Prostate gland (tissue), 2 donors: ENCODE data around the gene TANGO6. TPM values are rescaled to one million over a fixed set of nuclear protein-coding genes. Genes with fewer than 3 reads are reported as not detected.

Source experiments
- DNase-seq: peaks from one replicate; pipeline ENCODE4 v3.0.0-alpha.2; 2019; ENCODE audit warnings: low spot score
- H3K27ac ChIP-seq, 2 donors: fragments of 200-600 bp; sonication (generic); 2 replicates each; pipeline ENCODE4 v1.5.1; 2017 to 2019
- H3K27me3 ChIP-seq: fragments of 200-600 bp; sonication (generic); replicated peaks from 2 replicates; pipeline ENCODE4 v1.5.1; 2019; ENCODE audit not compliant: insufficient read depth
- H3K36me3 ChIP-seq, 2 donors: fragments of 200-600 bp; sonication (generic); 1 replicate in 1 of 2; 2 replicates in 1 of 2; pipeline versions ENCODE4 v1.5.1 to v1.8.1; 2017 to 2019
- H3K4me1 ChIP-seq: fragments of 200-600 bp; sonication (generic); replicated peaks from 2 replicates; pipeline ENCODE4 v1.5.1; 2019
- H3K4me3 ChIP-seq, 2 donors: fragments of 200-600 bp; sonication (generic); 2 replicates each; pipeline ENCODE4 v1.5.1; 2017 to 2019
- H3K9me3 ChIP-seq: fragments of 200-600 bp; sonication (generic); 2 replicates; pipeline ENCODE4 v1.5.1; 2017
- POLR2A ChIP-seq: fragments of 450-650 bp; IDR thresholded peaks from one replicate; pipeline ENCODE4 v1.6.1; 2016; ENCODE audit warnings: antibody characterized with exemption, mild to moderate bottlenecking
- POLR2AphosphoS5 ChIP-seq: sonication (generic); formaldehyde crosslinking; IDR thresholded peaks from one replicate; pipeline ENCODE4 v1.6.1; 2017; ENCODE audit warnings: antibody characterized with exemption
- WGBS: methylation state at CpG from one replicate; pipeline ENCODE4 v1.1.5; 2018; 5-methylcytosine and 5-hydroxymethylcytosine counted together
- intact Hi-C: fragments of 100-400 bp; cut with DNase I; formaldehyde crosslinking; loops from one replicate; pipeline ENCODE4 v1.14.2; 2022
- total RNA-seq, 2 donors: library from RNA; depleted of rRNA; stranded (reverse); fragments of >200 nt; gene quantifications; one replicate each; pipeline ENCODE4 v1.1.0, GENCODE V29; 2016
- TF ChIP-seq, protein P1 (sequence below), 4 experiments: fragments of 200-600 bp in 2 of 4; fragments of 450-650 bp in 2 of 4; sonication (generic) in 2 of 4; IDR thresholded peaks; 1 replicate in 3 of 4; 2 replicates in 1 of 4; pipeline ENCODE4 v1.5.1; 2016 to 2019; ENCODE audit warnings: antibody characterized with exemption in 4 of 4, mild to moderate bottlenecking in 2 of 4, moderate library complexity in 2 of 4

The TANGO6 gene
- total RNA-seq, 2 donors from 2014 or later, result 13.1 to 28.6 TPM

DNA sequence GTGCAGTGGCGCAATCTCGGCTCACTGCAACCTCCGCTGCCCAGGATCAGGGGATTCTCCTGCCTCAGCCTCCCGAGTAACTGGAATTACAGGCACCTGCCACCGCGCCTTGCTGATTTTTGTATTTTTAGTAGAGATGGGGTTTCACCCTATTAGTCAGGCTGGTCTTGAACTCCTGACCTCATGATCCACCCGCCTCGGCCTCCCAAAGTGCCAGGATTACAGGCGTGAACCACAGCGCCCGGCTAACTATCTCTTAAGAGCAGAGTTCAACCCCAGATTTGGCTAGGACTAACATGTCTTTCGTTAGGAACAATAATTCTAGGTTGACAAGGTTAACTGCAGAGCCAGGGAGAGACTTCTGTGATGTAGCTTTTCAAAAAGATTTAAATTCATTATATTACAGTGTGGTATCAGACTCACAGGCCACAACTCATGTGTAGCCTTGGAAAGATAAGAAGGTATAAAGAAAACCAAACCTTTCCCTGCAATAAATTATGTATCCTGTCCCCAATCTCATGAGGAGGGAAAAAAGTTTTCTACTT lies 284.7 kb downstream of the TANGO6 start:
- 95% methylated on average over 12 of the region's 12 CpGs for WGBS
- peaks cover 6% of the 10 kb centered on the region for H3K4me1 ChIP-seq
- H3K9me3 ChIP-seq, result no peaks in the 10 kb centered on the region
- no peak for TF ChIP-seq POLR2AphosphoS5
- TF ChIP-seq POLR2A, result no peak
- TF ChIP-seq, protein P1, sequence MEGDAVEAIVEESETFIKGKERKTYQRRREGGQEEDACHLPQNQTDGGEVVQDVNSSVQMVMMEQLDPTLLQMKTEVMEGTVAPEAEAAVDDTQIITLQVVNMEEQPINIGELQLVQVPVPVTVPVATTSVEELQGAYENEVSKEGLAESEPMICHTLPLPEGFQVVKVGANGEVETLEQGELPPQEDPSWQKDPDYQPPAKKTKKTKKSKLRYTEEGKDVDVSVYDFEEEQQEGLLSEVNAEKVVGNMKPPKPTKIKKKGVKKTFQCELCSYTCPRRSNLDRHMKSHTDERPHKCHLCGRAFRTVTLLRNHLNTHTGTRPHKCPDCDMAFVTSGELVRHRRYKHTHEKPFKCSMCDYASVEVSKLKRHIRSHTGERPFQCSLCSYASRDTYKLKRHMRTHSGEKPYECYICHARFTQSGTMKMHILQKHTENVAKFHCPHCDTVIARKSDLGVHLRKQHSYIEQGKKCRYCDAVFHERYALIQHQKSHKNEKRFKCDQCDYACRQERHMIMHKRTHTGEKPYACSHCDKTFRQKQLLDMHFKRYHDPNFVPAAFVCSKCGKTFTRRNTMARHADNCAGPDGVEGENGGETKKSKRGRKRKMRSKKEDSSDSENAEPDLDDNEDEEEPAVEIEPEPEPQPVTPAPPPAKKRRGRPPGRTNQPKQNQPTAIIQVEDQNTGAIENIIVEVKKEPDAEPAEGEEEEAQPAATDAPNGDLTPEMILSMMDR (IDR thresholded peaks at IDR 0.05), result no peak
- intact Hi-C loops, result loop anchor here (5.0 kb wide), 3 partner anchors 281 to 601 kb away; no protein-coding TSS in a partner anchor
- no peak overlapping the region for H3K4me3 ChIP-seq
- H3K36me3 ChIP-seq, result no peaks in the 10 kb centered on the region
- no peak for DNase-seq
- H3K27me3 ChIP-seq, result no peaks in the 10 kb centered on the region
- no peak overlapping the region for H3K27ac ChIP-seq

DNA sequence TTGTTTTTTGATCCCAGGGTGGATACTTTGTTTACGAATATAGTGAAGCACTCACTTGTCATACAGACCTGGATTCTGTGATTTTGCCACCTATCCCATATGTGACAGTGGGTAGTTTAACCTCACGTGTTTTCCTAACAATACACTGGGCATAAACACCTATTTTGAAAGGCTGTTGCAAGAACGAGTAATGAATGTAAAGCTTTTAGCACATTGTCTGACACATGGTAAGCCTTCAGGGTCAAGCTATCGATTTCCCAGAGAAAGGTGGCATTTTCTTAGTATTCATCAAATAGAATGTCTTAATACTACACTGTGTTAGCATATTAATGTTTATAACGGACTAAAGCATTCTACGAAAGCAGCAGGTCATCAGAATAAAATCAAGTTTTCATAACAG lies 287.1 kb downstream of the TANGO6 start:
- Histone ChIP-seq H3K4me1 (peaks cover 13% of the 10 kb centered on the region), H3K27me3 (no peaks in the 10 kb centered on the region), H3K9me3 (no peaks in the 10 kb centered on the region), H3K36me3 (no peaks in the 10 kb centered on the region), H3K27ac (no peak overlapping the region), H3K4me3 (no peak overlapping the region)
- no peak for DNase-seq
- intact Hi-C loops, result no loop called here
- WGBS, result 60% methylated on average over 6 of the region's 6 CpGs
- TF ChIP-seq POLR2A, result no peak
- TF ChIP-seq POLR2AphosphoS5, result no peak
- TF ChIP-seq, protein P1 (IDR thresholded peaks at IDR 0.05), result no peak

DNA sequence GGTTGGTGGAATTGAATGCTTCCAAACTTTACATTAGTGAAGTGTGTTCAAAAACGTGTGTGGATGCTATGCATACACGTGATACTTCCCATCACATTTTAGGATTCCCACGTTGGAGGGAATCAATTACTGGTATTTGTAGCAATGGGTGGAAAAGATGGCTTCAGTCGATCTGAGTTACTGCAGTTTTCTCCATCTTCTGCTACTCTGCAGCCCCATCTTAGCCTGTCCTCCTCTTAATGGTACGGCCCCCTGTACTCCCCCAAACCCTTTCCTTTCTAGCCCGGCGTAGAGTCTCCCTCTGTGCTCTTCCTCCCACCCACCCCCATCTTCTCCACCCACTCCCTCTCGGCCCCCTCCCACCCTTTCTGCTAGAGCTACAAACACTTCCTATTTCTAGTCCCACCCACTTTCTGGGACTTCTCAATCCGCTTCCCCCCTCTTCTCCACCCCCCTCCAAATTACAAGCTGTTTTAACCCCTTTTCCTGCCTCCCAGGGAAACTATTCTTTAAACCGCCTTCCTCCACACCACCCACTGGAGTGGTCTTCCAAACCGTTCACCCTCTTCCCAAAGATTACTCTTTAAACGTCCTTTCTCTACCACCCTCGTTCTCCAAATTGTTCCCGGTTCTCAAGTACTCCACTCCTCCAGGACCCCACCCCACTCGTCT lies 288.0 kb downstream of the TANGO6 start:
- under 1% methylated on average over 15 of the region's 15 CpGs for WGBS
- no peak for DNase-seq

DNA sequence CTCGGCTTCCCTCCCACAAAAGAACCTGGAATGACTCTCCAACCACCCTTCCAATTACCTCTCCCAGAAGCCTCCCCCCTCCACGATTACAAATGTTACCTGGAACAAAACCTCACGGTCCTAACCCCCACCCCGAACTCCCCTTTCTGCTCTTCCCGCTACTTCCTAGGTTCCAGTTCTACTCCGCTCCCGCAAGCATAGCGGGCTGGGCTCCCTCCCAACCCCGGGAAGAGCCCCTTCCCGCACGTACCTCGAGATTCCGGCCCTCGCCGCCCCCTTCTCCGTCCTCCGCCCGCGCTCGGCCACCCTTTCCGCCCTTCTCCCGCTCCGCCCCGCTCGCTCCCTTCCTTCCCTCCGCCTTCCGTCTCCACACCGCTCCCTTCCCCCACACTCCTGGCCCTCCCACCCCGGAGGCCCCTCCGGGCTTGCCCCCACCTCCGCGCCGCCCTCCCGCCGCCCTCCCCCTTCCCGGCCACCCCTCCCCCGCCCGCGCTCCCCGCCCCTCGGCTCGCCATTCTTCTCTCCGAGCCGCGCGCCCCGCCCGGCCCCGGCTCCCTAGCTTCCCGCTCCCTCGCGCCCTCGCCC lies 288.6 kb downstream of the TANGO6 start:
- peak overlapping the region; percentile 86 to 97 for H3K27ac ChIP-seq
- peak overlapping the region; percentile 91 to 97 for H3K4me3 ChIP-seq
- intact Hi-C loops, result loop anchor here (2.0 kb wide), 1 partner anchor 57 kb away; no protein-coding TSS in a partner anchor
- peak; percentile 63 for DNase-seq
- peaks cover 13% of the 10 kb centered on the region for H3K4me1 ChIP-seq
- TF ChIP-seq POLR2AphosphoS5 (peak; percentile 9), POLR2A (no peak)
- no peaks in the 10 kb centered on the region for H3K9me3 ChIP-seq
- WGBS, result under 1% methylated on average over 34 of the region's 53 CpGs
- H3K27me3 ChIP-seq, result no peaks in the 10 kb centered on the region
- no peaks in the 10 kb centered on the region for H3K36me3 ChIP-seq

More for the DNA sequence above, 288.0 kb downstream of the TANGO6 start:
- Histone ChIP-seq H3K27me3 (no peaks in the 10 kb centered on the region), H3K4me1 (peaks cover 13% of the 10 kb centered on the region), H3K9me3 (no peaks in the 10 kb centered on the region), H3K36me3 (no peaks in the 10 kb centered on the region), H3K27ac (peak overlapping the region; percentile 86 to 97), H3K4me3 (peak overlapping the region; percentile 91 to 97)
- no peak for TF ChIP-seq POLR2A
- intact Hi-C loops, result no loop called here

DNA sequence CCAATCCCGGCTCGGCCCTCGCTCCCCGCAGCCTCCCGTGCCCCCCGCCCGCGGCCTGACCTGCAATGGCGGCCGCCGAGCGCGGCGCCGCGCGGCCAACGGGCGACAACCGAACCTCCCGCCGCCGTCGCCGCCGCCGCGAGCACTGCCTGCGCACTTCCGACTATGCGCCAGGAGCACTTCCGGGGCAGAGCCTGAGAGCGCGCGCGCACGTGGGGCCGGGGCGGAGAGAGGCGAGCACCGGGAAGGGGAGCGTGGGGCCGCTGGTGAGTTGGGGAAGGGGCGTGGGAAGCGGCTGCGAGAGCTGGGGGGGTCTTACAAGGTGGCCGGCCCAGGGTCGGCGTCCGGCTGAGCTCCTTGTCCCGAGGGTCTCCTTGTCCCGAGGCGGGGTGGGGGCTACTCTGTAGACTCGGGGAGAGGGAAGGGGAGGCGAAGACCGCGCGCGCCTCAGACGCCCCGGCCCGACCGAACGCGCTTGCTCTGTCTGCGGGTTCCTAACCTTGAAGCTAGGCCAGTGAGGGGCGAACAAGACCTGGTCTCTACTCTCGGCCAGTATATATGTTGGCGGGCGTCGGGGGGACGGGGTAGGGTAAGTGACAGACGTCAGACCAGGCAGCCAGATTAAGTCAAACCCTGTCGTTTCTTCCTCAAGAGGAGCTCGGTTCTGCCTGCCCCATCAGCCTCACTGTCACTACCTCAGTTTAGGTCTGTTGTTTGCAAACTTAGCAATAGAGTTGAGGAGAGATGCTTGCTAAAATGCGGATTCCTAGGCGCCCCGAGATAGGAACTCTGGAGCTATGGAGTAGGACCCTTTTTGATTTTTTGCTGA lies 289.3 kb downstream of the TANGO6 start, which contains the start of the genes CHTF8 and UTP4:
CHTF8 (minus strand) TSS at position 165 of the 829 bp plus-strand sequence. CDS start 11,130 bp downstream, outside the sequence.
UTP4 (plus strand) TSS at position 226 of the 829 bp plus-strand sequence. CDS start 811 bp downstream, outside the sequence.
- TF ChIP-seq POLR2A, result peak; percentile 81
- TF ChIP-seq, protein P1 (IDR thresholded peaks at IDR 0.05), result peak in 2 of 4 experiments; percentile 13 to 29
- TF ChIP-seq POLR2AphosphoS5, result peak; percentile 76
- DNase-seq, result peak; percentile 83
- Histone ChIP-seq H3K27ac (peak within 1 kb of the TSS; percentile 86 to 97), H3K36me3 (no peaks in the 10 kb centered on the region), H3K4me1 (peaks cover 13% of the 10 kb centered on the region), H3K4me3 (peak within 1 kb of the TSS; percentile 91 to 97), H3K27me3 (no peaks in the 10 kb centered on the region), H3K9me3 (no peaks in the 10 kb centered on the region)
- intact Hi-C loops, result loop anchor here (2.0 kb wide), 1 partner anchor 56 kb away; no protein-coding TSS in a partner anchor
- WGBS, result under 1% methylated on average over 52 of the region's 78 CpGs
